Fibroblast of skin of scalp (primary cell): ENCODE results near the gene PARD3B.

Source experiments
- DNase-seq: peaks from one replicate; pipeline ENCODE4 v3.0.0-alpha.2; 2013

PARD3B gene

DNA sequence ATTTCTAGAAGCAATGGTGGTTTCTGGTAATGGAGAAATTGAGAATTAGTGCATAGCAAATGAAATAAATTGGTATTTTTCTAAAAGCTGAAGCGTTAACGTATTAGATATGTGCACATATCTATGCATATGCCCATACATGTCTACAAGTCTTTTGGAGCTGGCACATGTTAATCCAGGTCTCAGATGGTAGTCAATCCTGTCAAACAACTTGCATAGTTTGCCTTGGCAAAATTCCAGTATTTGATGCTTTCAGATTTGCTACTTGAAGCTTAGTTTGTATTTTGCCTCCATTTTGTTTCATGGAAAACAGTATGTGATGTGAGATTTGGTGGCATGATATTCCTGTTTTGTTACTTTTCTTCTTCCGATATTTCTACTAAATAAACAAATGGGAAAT lies 304.6 kb downstream of the PARD3B start:
- no peak for DNase-seq

- DNase-seq = peak; percentile 6
These were observed 305.3 kb downstream of the PARD3B start for GRCh38 chr2:204850581-204850980.

DNA sequence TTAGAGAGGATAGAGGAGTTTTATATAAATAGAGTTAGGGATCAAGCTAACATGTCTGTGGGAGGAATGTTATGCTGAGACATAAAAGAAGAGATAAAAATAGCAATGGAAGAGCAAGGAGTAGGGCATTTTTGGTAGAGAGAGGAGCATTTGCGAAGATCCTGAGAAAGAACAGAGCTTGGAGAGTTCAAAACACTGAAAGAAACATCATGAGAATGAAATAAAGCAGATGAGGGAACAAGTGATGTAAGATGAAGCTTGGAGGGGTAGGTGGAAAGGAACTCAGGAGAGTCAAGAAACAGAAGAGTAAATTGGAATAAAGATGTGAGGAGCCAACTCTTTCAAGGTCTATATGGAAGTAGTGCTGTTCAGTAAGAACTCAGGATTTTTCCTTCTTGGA lies 308.6 kb downstream of the PARD3B start:
- no peak for DNase-seq

DNA sequence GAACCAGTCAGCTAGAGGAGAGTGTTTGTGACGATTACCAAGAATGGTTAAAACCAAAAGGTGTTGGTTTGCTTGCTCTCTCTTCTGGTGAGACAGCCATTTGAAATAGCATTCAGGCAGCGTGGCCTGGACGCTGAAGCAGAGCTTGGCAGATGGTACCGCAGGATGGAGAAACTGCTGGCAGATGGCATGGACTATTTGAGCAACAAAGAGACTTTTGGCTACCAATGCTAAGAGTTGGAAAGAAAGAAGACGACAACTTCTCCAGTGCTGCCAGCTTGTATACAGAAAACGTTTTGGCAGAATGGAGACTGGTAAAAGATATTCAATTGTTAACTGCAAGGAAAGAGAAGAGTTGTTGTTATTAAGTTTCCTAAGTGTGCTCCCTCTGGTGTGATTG lies 315.0 kb downstream of the PARD3B start:
- DNase-seq = no peak

DNA sequence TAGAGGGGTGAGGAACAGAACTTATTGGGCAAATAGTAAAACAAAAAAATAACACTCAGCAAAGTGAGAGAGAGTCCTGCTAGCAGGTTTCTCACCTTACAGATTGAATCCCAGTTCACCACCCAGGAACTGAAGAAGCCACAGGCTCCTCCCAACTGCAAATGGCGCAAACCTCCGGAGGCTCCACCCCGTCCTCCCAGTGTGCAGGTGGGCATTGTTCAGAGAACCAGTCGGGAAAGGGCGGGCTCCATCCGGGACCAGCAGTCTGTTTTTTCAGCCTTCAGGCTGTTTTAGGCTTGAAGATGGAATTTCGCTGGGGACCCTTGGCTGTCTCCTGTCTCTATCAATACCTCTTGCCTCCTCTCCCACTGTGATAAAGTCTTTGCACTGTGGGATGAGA lies 317.5 kb downstream of the PARD3B start:
- no peak for DNase-seq

DNA sequence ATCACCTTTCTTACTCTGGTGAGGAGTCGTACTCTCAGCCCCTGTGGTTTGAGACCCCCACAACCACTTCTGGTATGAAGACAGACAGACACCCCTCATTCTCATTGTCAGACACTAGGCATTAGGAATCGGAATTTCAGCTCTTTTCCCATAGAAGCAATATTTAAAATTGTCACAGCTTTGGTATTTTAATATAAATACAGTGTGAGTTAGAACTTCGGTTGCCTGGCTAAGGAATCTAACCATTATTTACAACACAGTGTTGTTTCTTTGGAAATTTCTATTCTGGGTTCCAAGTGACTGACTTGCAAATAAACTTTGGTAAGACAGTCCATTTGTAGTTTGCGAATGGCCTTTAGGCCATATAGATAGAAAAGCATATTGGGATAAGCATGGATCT lies 318.1 kb downstream of the PARD3B start:
- DNase-seq = peak; percentile 26

- peak; percentile 32 for DNase-seq
These were observed 324.0 kb downstream of the PARD3B start for GRCh38 chr2:204869132-204869823.

DNA sequence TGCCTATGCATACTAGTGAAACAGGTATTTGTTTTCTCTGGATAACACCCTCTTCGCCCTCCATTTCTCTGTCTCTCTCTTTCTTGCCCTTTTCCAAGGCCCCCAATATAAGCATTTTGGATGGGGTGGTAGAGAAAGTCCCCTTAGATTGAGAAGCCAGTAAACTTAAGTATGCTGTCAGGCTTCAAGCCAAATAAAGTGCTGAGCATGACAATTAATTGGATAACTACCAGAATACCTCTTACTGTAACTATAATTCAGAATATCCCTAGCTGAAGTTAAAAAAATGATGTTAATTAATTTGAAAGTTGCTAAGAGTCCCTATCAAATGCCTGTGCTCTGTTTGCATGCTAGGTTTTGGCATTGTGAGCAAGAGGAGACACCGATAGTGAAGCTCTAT lies 324.8 kb downstream of the PARD3B start:
- no peak for DNase-seq

DNA sequence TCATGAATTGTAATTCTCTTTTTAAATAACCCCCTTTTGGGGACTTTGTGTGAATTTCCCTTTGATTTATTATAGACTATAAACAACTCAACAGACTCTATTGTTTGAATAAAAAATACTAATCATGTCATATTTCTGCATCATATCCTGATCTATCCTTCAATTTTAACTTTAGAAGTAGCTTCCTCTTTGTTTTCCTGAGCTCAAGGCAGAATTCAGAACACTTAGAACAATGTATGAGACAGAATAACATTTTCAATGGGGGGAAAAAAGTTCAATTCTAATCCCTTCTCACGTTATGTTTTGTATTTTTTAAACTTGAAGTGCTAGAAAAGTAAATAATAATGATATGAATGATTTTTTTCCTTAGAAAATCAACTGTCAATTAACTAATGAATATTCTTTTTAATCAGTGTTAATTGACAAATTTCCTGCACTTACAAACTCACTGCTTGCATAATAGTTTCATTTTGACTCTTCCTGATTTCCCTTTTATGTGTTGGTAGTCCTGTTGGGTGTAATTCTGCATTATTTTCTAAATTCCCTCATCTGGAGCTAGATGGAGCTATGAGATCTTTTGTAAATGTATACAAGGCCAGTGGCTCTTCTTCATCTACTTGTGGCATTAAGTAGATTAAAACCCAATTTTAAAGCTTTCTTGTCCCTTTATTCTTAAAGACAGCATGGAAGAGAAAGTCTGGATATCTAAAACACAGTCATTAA lies 326.1 kb downstream of the PARD3B start:
- peak; percentile 68 for DNase-seq

- no peak for DNase-seq
These were observed 331.0 kb downstream of the PARD3B start for GRCh38 chr2:204876311-204876710.

GRCh38 chr2:204877691-204878090 lies 332.4 kb downstream of the PARD3B start:
- DNase-seq = no peak

DNA sequence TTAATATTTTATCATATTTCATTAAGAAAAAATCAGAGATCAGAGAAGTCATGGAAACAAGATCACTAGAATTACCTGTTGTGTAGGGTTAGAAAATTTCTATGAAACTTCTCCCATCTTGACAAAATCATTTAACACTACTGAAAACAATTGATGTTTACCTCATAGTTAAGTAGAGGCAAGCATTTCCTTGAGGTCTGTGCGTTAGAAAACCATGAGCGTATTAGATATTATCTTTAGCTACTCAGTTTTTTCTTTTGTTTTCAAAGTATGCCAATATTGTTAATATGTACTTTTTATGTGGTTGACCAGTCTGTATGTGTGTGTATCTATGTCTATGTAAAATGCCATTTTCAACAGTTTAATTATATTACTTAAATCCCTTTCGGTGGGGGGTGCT lies 335.7 kb downstream of the PARD3B start:
- no peak for DNase-seq

GRCh38 chr2:204881655-204882054 lies 336.4 kb downstream of the PARD3B start:
- DNase-seq = no peak

GRCh38 chr2:204885747-204886146 lies 340.5 kb downstream of the PARD3B start:
- DNase-seq = peak; percentile 36

DNA sequence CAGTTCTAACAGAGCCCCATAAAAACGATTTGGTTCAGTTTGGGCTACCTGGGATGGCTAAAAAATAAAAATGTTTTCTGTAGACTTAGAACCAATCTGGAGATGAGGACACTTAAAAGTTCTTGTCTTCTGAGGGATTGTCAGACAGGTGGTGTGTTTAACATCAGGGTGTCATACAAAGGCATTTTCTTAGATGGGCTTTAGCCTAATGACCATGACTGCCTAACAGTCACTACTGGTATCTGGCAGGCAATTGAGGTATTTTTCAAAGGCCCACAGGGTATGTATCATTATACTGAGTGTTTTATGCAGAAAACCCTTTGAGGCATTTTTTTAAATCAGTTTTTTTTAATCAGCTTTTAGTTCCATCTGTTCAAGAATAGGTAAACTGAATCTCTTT lies 341.4 kb downstream of the PARD3B start:
- DNase-seq = no peak

DNA sequence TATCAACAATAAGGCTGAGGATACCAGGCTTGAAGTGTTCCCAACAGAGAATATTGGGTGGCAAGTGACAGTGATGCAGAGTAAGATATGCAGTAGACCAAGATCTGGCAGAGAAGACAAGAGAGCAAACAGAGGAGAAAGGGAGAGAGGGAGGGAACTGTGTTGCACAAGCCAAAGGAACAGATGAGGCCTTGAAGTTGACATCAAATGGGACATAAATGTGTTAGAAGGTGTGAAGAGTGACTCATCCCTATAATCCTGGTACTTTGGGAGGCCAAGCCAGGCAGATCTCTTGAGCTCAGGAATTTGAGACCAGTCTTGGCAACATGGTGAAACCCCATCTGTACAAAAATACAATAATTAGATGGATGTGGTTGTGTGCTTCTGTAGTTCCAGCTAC lies 342.9 kb downstream of the PARD3B start:
- DNase-seq = no peak

- DNase-seq = no peak
These were observed 345.4 kb downstream of the PARD3B start for GRCh38 chr2:204890680-204891079.

- DNase-seq = no peak
These were observed 346.5 kb downstream of the PARD3B start for GRCh38 chr2:204891739-204892138.

DNA sequence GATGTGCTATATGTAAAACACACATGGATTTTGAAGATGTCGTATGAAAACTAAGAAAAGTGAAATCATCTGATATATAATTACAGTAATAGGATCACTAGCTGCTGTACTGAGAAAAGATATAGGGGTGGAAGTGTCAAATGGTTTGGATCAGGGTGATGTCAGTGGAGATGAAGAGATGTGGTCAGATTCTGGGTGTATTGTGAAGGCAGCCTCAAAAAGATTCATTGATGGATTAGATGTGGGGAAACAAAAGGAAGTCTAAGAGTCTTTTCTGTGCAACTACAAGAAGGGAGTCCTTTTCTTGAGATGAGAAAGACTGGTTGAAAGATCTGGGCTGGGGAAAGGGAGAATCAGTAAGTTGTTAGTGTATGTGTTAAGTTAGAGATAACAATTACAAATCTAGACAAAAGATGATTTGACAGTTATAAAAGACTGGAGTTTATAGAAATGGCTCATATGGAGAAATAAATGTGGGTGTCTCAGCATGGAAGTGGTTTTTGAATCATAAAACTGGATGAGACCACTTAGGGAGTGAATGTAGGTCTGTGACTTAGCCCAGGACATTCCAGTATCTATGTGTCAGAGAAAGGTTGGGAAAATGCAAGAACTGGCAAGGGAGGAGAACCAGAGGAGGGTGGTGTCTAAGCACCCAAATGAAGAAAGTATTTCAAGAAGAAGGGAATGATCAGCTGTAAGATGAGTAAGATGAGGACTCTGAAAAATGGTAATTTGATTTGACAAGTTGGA lies 347.4 kb downstream of the PARD3B start:
- peak; percentile 85 for DNase-seq

DNA sequence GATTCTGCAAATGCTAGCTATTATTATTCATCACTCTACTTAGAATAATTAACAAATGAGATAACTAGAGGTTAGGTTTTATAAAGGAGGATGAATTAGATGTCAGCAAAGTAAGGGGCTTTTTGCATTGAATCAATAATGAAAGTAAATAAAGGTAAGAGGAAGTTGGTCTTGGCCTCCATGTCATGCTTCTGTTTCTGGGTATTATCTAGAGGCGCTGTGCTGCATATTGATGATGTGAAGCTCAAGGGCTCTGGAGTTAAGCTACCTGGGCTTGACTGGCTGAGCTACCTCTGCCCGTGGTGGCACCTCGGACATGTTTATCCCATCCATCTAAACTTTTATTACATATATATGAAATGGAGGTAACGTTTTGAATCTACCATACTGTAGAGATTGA lies 350.9 kb downstream of the PARD3B start:
- DNase-seq = no peak

- no peak for DNase-seq
These were observed 352.3 kb downstream of the PARD3B start for GRCh38 chr2:204897561-204897960.

DNA sequence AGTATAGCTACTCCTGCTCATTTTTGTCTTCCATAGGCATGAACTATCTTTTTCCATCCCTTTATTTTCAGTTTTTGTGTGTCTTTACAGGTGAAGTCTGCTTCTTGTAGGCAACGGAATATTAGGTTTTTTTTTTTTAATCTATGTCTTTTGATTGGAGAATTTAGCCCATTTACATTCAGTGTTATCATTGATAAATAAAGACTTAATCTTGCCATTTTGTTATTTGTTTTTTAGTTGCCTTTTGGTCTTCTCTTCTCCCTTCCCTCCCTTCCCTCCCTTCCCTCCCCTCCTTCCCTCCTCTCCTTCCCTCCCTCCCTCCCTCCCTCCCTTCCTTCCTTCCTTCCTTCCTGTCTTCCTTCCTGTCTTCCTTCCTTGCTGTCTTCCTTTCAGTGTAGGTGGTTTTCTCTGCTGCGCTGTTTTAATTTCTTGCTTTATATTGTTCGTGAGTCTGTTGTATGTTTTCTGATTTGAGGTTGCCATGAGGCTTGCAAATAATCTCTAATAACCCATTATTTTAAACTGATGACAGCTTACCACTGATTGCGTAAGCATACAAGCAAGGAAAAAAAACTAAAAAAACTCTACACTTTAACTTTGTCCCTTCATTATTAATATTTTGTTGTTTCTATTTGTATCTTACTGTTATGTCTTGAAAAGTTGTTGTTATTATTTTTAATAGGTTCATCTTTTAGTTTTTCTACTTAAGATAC lies 353.8 kb downstream of the PARD3B start:
- no peak for DNase-seq

GRCh38 chr2:204899983-204900382 lies 354.7 kb downstream of the PARD3B start:
- DNase-seq = no peak
